Neuron (in vitro differentiated cells): Measurements from ENCODE around the gene EPHB1.
"Not testable (repeated sequence)": the region's sequence is repeated elsewhere in the genome, so short reads cannot be mapped to it uniquely, and the experiment has no call there.

Source experiments
- H2AFZ ChIP-seq: one replicate; pipeline ENCODE4 v1.6.1; 2013; ENCODE audit warnings: low read depth, mild to moderate bottlenecking, inconsistent platforms, low read length, moderate library complexity
- H3K27me3 ChIP-seq: one replicate; pipeline ENCODE4 v1.6.1; 2013; ENCODE audit warnings: low read length; ENCODE audit not compliant: insufficient read depth
- H3K36me3 ChIP-seq: one replicate; pipeline ENCODE4 v1.6.1; 2013; ENCODE audit warnings: low read length; ENCODE audit not compliant: insufficient read depth
- H3K4me1 ChIP-seq: one replicate; pipeline ENCODE4 v1.6.1; 2013; ENCODE audit warnings: low read length; ENCODE audit not compliant: insufficient read depth
- H3K4me3 ChIP-seq: 2 replicates; pipeline ENCODE4 v1.5.1; 2013; ENCODE audit warnings: mild to moderate bottlenecking, low read length, moderate library complexity
- H3K9me3 ChIP-seq: one replicate; pipeline ENCODE4 v1.6.1; 2013; ENCODE audit warnings: low read length

The EPHB1 gene

DNA sequence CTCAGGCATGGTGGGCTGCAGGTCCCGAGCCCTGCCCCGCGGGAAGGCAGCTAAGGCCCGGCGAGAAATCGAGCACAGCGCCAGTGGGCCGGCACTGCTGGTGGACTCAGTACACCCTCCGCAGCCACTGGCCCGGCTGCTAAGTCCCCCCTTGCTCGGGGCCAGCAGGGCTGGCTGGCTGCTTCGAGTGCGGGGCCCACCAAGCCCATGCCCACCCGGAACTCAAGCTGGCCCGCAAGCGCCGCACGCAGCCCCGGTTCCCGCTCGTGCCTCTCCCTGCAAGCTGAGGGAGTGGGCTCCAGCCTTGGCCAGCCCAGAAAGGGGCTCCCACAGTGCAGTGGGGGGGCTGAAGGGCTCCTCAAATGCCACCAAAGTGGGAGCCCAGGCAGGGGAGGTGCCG lies 244.5 kb downstream of the EPHB1 start:
- H3K4me1 ChIP-seq, H3K36me3 ChIP-seq, H3K4me3 ChIP-seq, H2AFZ ChIP-seq, H3K9me3 ChIP-seq, H3K27me3 ChIP-seq: not testable (repeated sequence)

DNA sequence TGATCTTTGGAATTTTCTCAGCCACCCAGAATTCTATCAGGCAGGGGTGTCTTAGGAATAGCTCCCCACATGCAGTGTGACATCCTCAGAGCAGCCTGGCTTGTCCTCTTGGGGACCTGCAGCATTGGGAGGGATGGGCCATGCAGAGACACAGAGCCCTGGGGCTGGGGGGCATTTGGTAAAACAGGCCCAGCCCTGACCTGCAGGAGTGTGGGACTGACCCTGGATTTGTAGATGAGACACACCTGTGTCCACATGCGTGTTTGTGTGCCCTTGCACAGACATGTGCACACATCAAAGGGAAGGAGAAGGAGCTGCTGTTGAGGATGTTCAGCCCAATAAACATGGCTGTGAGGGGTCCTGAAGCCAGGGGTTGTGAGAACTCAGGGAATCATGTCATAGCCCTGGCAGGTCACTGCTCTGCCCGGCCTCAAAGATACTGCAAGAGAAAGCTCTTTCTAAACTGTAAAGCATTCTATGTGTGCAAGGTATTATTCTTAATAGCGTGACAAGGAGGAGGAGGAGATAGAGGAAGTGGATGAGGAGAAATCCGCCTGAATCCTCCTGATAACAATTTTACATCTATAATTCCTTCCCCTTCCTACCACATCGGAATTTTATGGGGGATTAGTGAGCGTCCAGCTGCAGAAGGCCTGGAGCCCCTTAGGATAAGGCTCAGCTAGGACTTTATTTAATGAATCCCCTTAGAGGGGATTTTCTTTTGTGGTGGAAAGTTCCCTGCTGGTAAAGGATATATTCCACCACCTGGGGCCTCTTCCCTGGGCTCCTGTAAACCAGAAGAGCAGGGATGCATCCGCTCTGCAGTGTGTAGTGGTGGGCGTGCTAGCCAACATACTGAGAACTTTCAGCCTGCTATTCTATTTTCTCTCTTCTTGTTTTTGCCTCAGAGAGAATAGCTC lies 245.5 kb downstream of the EPHB1 start:
- no peak overlapping the region for H2AFZ ChIP-seq
- H3K9me3 ChIP-seq, result no peaks in the 10 kb centered on the region
- H3K27me3 ChIP-seq, result no peaks in the 10 kb centered on the region
- no peak overlapping the region for H3K4me3 ChIP-seq
- no peaks in the 10 kb centered on the region for H3K36me3 ChIP-seq
- no peaks in the 10 kb centered on the region for H3K4me1 ChIP-seq

DNA sequence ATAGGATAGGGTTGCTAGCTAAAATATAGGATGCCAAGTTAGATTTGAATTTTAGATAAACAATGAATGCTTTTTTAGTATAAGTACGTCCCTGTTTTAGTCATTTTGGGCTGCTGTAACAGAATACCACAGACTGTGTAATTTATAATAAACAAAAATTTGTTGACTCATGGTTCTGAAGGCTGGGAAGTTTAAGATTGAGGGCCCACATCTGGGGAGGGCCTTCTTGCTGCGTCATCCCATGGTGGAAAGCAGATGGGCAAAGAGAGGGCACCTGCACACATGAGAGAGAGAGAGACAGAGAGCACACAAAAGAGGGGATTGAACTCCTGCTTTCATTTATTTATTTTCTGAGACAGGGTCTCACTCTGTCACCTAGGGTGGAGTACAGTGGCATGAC lies 246.5 kb downstream of the EPHB1 start:
- no peaks in the 10 kb centered on the region for H3K36me3 ChIP-seq
- no peaks in the 10 kb centered on the region for H3K9me3 ChIP-seq
- no peaks in the 10 kb centered on the region for H3K27me3 ChIP-seq
- H3K4me1 ChIP-seq, result no peaks in the 10 kb centered on the region
- no peak overlapping the region for H3K4me3 ChIP-seq
- H2AFZ ChIP-seq, result no peak overlapping the region

DNA sequence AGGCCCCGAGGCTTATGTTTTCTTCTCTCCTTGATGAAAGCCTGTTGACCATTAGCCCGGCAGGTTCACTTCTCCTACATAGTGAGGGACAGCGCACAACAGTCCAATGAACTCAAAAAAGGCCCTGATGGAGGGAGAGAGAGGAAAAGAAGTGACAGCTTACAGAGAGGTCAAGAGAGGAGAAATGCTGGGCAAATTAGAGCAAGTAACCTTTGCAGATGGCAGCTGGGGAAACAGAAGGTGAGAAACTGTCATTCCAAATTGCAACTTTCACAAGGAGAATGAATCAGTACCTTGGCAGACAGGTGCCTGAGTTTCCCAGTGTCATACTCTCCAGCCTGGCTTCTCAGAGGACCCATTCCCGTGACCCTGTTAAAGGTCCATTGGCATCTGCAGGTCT lies 252.0 kb downstream of the EPHB1 start:
- H2AFZ ChIP-seq, result no peak overlapping the region
- no peak overlapping the region for H3K4me3 ChIP-seq
- no peaks in the 10 kb centered on the region for H3K4me1 ChIP-seq
- H3K27me3 ChIP-seq, result no peaks in the 10 kb centered on the region
- no peaks in the 10 kb centered on the region for H3K9me3 ChIP-seq
- H3K36me3 ChIP-seq, result no peaks in the 10 kb centered on the region

DNA sequence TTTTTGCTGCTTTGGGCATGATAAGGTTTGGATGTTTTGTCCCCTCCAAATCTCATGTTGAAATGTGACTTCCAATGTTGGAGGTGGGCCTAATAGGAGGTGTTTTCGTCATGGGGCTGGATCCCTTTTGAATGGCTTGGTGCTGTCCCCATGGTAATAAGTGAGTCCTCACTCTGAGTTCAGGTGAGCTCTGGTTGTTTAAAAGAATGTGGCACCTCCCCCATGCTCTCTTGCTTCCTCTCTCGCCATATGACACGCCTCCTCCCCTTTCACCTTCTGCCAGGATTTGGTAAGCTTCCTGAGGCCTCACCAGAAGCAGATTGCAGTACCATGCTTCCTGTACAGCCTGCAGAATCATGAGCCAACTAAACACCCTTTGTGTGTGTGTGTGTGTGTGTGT lies 255.5 kb downstream of the EPHB1 start:
- no peak overlapping the region for H3K4me3 ChIP-seq
- H3K4me1 ChIP-seq, result no peaks in the 10 kb centered on the region
- no peak overlapping the region for H2AFZ ChIP-seq
- no peaks in the 10 kb centered on the region for H3K9me3 ChIP-seq
- H3K36me3 ChIP-seq, result no peaks in the 10 kb centered on the region
- H3K27me3 ChIP-seq, result no peaks in the 10 kb centered on the region

DNA sequence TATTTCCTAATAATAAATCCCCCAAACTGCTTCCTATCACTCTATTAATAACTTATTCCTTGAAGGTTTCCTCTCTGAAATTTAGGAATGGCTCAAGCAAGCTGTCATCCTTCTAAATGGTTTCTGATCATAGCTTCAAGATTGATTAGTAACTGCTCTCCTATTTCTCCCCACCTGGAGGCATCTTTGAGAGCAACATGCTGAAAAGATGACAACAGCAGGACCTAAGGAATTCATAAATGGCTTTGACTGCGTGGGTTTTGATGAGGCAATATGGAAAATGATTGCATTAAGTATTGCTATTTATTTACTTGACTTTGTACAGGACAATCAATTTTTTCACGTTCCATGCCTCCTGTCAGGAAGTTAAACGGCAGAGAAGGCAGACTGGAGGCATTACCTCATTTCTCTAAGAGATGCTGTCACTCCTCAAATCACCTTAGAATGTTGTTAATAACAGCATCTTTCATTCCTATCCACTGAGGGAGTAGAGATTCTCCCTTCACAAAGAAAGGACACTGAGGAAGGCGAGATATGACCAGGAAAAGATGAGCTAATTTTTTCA lies 256.4 kb downstream of the EPHB1 start:
- H3K36me3 ChIP-seq, result no peaks in the 10 kb centered on the region
- no peaks in the 10 kb centered on the region for H3K27me3 ChIP-seq
- no peaks in the 10 kb centered on the region for H3K9me3 ChIP-seq
- no peak overlapping the region for H3K4me3 ChIP-seq
- H2AFZ ChIP-seq, result no peak overlapping the region
- no peaks in the 10 kb centered on the region for H3K4me1 ChIP-seq

DNA sequence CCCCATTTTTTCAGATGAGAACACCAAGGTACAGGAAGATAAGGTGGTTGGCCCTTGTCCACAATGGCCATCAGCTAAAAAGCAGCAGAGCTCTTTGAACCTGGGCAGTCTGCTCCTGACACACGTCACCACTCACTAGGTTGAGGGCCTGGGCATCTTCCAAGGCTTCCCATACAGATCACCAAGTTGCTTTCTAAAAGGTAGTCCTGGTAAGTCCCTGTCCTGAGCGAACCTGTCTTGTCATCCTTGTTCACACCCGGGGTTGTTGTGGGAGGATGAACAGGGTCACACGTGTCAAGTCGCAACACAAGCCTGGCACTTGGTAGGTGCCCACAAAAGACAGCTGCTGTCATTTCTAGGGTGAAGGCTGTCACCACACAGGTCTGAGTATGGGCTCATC lies 260.4 kb downstream of the EPHB1 start:
- Histone ChIP-seq H2AFZ (no peak overlapping the region), H3K36me3 (no peaks in the 10 kb centered on the region), H3K9me3 (no peaks in the 10 kb centered on the region), H3K4me3 (no peak overlapping the region), H3K4me1 (no peaks in the 10 kb centered on the region), H3K27me3 (no peaks in the 10 kb centered on the region)

DNA sequence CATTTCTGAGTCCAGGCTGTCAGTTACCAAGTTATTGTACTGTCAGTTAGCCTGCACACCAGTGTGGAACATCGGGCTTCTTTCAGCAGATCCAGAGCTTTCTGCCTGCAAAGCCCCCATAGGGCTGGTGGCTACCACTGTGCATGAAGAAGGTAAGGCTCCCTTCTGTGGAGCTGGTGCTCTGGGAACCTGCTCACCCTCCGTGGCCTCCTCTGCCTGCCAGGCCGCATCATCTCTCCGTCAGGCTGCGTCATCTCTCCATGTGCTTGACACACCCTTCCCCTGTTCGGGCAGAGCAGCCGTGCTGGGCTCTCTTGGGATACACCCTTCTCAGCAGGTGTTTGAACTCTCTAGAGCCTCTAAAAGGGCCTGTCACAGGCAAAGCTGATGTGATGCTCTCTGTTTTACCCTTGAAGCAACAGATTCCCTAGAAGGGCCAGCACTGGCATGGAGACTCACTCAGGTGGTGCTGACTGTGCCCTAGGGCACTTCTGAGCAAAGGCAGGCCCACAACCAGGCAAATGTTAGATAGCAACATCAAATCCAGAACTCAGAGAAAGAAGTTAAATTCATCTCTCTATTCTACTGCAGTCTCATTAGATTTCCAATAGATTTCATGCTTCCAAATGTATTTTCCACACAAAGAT lies 261.1 kb downstream of the EPHB1 start:
- no peaks in the 10 kb centered on the region for H3K27me3 ChIP-seq
- H2AFZ ChIP-seq, result no peak overlapping the region
- H3K36me3 ChIP-seq, result no peaks in the 10 kb centered on the region
- H3K9me3 ChIP-seq, result no peaks in the 10 kb centered on the region
- H3K4me3 ChIP-seq, result no peak overlapping the region
- no peaks in the 10 kb centered on the region for H3K4me1 ChIP-seq

DNA sequence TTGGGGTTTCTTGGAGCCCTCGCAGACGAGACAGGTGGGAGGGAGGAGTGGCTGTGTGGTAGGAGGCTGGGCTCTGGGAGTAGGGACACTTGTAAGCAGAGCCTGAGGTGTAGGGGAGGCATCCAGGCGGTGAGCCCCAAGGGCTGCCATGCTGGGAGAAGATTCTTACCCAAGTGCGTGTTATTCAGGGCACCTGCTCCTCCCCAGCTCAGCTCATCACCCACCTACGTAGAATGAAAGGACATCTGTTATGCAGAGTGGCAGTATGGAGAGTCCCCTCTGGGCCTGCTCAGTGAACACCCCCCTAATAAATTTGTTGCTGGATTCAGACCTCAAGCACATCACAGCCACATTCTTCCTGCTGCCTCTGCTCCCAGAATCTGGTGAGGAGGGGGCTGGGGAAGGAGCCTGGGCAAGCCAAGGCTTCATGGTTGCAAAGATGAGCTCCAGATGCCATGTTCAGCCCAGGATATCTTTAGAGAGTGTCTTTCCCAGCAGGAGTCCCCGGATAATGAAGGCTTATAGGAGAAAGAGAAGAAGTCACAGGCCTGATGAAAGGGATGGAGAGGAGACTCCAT lies 261.8 kb downstream of the EPHB1 start:
- Histone ChIP-seq H2AFZ (no peak overlapping the region), H3K4me1 (no peaks in the 10 kb centered on the region), H3K4me3 (no peak overlapping the region), H3K9me3 (no peaks in the 10 kb centered on the region), H3K27me3 (no peaks in the 10 kb centered on the region), H3K36me3 (no peaks in the 10 kb centered on the region)

DNA sequence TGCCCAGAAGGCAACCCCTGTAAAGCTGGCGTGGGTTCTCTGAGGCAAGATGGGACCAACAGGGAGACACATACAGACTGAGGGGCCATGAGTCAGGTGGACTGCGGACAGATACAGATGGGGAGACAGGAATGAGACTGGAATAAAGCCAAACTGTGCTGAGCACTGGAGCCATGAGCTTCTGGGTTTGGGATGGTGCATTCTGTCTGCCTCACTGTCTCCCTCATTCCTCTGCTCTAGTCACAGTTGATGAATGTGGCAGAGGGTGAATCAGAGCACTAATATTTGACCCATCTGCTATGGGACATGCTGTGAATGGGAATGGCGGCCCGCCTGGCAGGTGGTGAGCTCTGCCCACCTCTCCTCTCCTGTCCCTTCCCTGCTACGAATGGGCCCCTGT lies 262.9 kb downstream of the EPHB1 start:
- no peaks in the 10 kb centered on the region for H3K36me3 ChIP-seq
- H2AFZ ChIP-seq, result no peak overlapping the region
- H3K9me3 ChIP-seq, result no peaks in the 10 kb centered on the region
- H3K4me1 ChIP-seq, result no peaks in the 10 kb centered on the region
- no peak overlapping the region for H3K4me3 ChIP-seq
- H3K27me3 ChIP-seq, result no peaks in the 10 kb centered on the region

DNA sequence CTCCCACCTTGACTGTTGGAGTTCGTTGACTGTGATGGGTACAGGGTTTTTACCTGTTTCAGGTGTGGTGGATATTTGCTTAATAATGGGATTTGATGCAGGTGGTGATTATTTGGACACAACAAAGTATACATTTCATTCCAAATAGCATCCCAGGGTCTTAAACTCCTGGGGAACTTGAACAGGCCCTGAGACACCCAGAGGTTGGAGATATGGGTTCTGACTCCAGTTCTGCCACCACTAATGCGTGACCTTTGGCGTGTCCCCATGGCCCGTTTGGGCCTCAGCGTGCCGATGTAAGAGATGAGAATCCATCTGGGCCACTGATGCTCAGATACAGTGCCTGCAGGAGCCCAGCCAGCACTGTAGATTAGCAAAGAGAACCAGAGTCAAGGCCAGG lies 264.5 kb downstream of the EPHB1 start:
- Histone ChIP-seq H3K4me3 (no peak overlapping the region), H3K9me3 (no peaks in the 10 kb centered on the region), H3K4me1 (no peaks in the 10 kb centered on the region), H2AFZ (no peak overlapping the region), H3K27me3 (no peaks in the 10 kb centered on the region), H3K36me3 (no peaks in the 10 kb centered on the region)

DNA sequence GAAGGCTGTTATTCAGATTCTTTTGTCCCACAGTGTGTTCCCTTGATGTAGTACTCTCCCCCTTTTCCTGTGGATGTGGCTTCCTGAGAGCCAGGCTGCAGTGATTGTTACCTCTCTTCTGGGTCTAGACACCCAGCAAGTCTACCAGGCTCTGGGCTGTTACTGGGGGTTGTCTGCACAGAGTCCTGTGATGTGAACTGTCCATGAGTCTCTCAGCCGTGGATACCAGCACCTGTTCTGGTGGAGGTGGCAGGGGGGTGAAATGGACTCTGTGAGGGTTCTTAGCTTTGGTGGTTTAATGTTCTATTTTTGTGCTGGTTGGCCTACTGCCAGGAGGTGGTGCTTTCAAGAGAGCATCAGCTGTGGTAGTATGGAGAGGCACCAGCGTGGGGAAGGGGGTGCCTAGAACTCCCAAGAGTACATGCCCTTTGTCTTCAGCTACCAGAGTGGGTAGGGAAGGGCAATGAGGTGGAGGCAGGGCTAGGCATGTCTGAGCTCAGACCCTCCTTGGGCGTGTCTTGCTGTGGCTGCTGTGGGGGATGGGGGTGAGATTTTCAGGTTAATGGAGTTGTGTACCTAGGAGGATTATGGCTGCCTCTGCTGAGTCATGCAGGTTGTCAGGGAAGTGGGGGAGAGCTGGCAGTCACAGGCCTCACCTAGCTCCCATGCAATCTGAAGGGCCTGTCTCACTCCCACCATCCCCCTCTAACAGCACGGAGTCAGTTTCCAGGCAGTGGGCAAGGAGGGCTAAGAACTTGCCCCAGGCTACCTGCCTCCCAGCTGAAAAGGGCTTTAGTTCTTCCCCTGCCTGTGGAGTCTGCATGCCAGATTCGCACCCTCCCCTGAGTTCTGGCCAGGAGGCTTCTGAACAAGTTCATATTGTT lies 272.0 kb downstream of the EPHB1 start:
- H3K36me3 ChIP-seq, H3K9me3 ChIP-seq, H3K4me3 ChIP-seq, H3K4me1 ChIP-seq, H3K27me3 ChIP-seq, H2AFZ ChIP-seq: not testable (repeated sequence)
